ENCODE results near the gene SCYGR5.
"Not testable (repeated sequence)": the region's sequence is repeated elsewhere in the genome, so short reads cannot be mapped to it uniquely, and the experiment has no call there.

Gene SCYGR5

DNA sequence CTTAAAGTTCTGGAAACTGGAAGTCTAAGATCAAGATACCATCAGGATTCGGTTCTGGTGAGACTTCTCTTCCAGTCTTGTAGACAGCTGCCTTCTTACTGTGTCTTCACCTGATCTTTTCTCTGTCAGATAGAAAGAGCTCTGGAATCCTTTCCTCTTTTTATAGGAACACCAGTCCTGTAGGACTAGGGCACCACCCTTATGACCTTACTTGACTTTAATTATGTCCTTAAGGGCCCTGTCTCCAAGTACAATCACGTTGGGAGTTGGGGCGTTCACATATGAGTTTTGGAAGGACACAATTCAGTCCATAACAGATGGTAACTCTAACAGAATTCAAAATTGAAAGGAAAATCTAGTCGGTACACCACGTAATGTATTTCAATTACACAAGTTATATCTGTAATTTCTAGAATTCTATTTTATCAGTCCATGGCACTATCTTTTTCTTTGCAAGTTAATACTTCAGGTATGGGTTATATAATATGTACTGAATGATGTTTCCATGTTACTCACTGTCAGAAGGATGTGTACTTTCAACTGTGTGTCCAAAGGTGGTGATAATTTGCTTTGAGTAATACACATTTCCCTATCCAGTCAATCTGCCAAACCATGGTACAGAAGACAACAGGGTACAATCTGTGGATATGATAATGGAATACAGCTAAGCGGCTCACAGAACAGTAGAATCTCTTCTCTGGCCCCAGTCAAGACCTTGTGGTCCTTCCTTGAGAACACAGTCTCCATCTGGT, 1.2 kb upstream of the SCYGR5 start:
- in situ Hi-C loops (cut with MboI; ENCODE audit: low pct_unique_long_range_greater_than_20kb, low sequenced_read_pairs), result no loop called here
- DNase-seq, result no peak

DNA sequence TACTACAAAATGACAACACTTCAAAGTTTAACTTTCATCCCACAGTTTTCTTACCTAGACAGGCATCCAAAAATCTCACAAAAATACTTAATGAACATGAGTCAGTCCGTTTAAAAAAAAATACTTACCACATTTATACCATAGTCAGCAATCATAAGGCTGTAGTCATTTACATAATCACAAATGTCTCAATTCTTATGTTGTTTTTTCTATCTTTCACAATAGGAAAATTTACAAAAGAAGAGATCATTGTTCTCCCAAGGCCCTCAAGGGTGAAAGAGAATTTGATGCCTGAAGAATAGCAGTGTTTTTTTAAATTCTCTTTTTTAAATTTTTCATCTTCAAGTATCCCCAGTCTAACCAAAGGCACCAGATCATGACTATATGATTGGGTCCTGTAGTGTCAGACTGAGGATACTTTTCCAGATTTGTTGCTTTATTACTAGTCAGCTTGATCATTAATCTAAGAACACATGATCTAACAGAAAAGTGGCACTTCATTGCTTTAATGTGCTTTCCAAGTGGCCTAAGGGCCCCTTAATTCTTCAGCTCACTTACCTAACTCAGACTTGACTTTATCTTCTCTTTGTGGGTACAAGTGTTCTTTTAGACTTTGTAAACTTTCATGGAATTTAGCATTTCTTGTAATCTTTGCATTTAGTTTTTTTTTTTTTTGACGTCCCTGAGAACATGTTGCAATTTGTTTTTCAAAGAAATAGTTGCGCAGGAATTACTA, 4.7 kb downstream of the SCYGR5 start:
- in situ Hi-C loops (cut with MboI; ENCODE audit: low pct_unique_long_range_greater_than_20kb, low sequenced_read_pairs), result no loop called here
- no peak for DNase-seq

DNA sequence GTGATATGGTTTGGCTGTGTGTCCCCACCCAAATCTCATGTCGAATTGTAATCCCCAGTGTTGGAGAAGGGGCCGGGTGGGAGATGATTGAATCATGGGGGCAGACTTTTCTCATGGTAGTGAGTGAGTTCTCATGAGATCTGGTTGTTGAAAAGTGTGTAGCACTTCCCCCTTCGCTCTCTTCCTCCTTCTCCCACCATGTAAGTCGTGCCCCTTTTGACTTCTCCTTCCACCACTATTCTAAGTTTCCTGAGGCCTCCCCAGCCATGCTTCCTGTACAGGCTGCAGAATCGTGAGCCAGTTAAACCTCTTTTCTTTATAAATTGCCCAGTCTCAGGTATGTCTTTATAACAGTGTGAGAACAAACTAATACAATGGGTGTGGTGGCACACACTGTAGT, 7.0 kb downstream of the SCYGR5 start:
- in situ Hi-C loops (cut with MboI; ENCODE audit: low pct_unique_long_range_greater_than_20kb, low sequenced_read_pairs), result not testable (repeated sequence)
- DNase-seq, result peak; percentile 18

DNA sequence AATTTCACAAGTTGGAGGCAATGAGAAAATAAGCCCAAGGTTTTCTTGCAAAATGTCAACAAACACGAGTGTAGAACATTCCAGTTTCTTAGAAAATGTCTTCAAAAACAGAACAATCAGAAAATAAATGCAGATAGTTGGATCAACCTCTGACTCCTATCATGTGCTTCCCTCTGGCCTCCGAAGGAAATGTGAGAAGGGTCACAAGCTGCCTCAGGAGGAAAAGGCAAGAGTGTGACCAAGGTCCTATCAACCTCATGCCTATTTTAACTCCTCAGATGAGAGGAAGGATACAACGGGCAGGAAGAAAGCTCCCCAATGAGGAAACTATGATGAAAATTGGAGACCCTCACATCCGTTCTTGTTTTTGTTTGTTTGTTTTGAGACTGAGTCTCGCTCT, 7.9 kb downstream of the SCYGR5 start:
- DNase-seq, result no peak
- in situ Hi-C loops (cut with MboI; ENCODE audit: low pct_unique_long_range_greater_than_20kb, low sequenced_read_pairs), result no loop called here

DNA sequence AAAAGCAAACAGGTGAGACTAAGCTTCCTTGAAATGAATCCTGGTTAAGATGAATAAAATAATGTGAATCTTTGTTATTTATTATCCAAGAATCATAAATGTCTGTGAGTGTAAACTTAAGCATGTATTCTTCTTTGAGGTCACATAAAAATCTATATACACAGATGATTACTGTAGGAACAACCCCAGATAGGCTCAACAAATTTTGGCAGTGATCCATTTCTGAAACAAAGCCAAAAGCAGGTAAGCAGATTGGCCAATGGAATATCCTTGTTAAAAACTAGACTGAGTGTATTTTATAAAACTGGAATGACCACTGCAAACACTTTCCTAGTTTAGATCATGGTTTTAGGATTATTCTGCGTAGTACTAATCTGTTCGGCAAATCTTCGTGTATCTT, 11.3 kb downstream of the SCYGR5 start:
- in situ Hi-C loops (cut with MboI; ENCODE audit: low pct_unique_long_range_greater_than_20kb, low sequenced_read_pairs), result no loop called here

DNA sequence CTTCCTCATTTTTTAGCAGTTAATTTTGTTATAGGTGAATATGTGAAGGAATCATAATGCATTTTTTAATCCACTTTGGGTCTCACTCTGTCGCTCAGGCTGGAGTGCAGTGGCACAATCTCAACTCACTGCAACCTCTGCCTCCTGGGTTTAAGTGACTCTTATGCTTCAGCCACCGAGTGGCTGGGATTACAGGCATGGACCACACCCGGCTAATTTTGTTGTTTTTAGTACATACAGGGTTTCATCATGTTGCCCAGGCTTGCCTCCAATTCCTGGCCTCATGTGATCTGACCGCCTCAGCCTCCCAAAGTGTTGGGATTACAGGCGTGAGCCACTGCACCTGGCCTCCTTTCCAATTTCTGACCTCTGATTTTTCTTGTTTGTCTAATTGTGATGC, 17.7 kb downstream of the SCYGR5 start:
- in situ Hi-C loops (cut with MboI; ENCODE audit: low pct_unique_long_range_greater_than_20kb, low sequenced_read_pairs), result no loop called here

More for the DNA sequence above, 11.3 kb downstream of the SCYGR5 start:
- DNase-seq, result no peak

DNA sequence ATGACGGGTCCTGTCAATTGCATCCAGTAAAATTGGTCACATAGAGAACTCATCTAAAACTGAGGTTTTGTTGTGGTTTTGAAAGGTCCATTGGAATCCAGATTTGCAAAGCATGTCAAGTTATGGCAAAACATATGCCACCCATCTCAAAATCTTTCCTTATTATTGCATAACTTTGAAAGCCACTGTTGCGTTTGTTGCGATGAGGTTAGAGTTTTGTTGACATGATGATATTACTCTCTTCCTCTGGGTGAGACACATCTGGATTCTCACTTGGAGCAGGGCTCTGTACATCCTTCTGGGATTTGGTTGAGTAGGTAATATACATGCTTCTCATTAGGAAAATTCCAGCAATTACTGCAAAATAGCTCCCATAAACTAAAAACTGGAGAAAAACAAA, 20.6 kb downstream of the SCYGR5 start:
- in situ Hi-C loops (cut with MboI; ENCODE audit: low pct_unique_long_range_greater_than_20kb, low sequenced_read_pairs), result no loop called here

More for the DNA sequence above, 17.7 kb downstream of the SCYGR5 start:
- DNase-seq, result no peak

DNA sequence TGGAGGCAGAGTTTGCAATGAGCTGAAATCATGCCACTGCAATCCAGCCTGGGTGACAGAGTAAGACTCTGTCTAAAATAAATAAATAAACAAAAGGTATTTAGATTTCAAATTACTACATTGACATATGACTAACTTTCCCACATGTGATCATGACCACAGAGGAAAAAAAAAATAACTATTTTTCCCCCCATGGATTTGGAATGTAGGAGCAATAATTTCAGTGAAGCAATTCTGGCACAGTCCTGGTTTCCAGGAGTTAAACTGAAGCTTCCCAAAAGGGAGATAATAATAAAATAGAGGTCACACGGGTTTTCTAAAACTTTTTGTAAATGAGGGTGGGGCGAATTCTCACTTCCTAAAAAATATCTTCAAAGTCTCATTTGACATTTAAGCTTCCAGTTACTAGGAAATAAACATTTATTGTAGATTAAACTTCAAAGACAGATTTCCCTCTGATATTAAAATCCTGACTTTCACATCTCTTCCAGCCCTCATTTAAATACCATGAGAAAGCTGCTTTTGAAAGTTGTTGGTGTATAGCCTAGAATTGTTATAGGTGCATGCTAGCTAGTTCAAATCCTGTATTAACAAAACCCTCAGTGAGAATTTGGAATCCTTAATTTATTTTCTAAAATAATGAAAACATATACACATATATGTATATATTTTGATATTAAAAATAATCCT, 30.5 kb downstream of the SCYGR5 start:
- DNase-seq, result no peak
- in situ Hi-C loops (cut with MboI; ENCODE audit: low pct_unique_long_range_greater_than_20kb, low sequenced_read_pairs), result no loop called here

More for the DNA sequence above, 20.6 kb downstream of the SCYGR5 start:
- no peak for DNase-seq

DNA sequence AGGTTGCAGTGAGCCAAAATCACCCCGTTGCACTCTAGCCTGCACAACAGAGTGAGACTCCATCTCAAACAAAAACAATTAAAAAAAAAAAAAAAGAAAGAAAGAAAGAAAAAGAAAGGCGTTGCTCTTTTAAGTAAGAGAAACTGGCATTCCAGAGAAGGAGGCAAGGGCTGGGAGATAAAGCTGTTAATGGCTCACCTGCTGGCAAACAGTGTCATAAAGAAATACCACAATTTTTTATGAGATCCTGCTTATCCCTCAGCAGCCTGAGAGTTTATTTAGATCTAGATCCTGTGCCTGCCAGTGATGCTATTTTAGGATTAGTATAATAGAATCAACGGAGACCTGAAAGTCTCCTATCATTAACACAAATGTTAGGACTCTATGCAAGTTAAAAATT, 35.0 kb downstream of the SCYGR5 start:
- no peak for DNase-seq
- in situ Hi-C loops (cut with MboI; ENCODE audit: low pct_unique_long_range_greater_than_20kb, low sequenced_read_pairs), result no loop called here

DNA sequence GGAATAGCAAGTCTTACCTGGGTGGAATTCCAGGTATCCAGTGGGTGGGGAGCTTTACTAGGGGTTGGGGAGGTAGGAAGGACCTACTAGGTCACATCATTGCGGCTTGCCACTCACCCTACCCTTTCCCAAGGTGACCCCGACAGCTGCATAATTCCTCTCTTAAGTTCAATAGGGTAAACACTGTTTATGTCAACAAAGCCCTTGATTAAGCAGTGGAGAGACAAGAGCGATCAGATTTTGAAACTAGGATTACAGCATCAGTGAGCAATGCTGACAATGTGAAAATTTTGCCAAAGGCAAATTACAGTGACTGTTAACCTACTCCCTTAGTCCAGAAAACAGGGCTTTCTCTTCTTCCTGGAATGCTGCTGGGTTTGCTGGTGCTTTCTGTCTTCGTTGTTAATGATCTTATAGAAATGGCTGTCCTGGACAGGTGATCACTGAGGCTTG, 36.7 kb downstream of the SCYGR5 start:
- in situ Hi-C loops (cut with MboI; ENCODE audit: low pct_unique_long_range_greater_than_20kb, low sequenced_read_pairs), result no loop called here
- DNase-seq, result no peak

DNA sequence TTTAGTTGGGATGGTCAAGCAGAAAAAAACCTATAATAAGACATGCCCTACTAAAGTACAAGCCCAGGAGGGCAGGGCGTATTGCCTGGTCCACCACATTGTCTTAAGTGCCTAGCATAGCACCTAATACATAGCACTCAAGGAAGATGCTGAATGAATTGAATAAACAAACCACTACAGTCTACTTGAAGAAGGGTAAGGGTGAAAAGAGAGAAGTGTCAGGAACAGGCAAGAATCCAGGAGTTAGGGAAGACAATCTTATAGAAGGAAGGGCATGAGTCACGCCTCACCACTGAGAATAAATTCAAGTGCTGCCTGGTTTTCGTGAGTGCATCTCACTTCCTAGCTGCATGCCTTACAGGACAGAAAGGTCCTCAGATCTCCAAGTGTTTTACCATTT, 37.4 kb downstream of the SCYGR5 start:
- in situ Hi-C loops (cut with MboI; ENCODE audit: low pct_unique_long_range_greater_than_20kb, low sequenced_read_pairs), result no loop called here
- no peak for DNase-seq

DNA sequence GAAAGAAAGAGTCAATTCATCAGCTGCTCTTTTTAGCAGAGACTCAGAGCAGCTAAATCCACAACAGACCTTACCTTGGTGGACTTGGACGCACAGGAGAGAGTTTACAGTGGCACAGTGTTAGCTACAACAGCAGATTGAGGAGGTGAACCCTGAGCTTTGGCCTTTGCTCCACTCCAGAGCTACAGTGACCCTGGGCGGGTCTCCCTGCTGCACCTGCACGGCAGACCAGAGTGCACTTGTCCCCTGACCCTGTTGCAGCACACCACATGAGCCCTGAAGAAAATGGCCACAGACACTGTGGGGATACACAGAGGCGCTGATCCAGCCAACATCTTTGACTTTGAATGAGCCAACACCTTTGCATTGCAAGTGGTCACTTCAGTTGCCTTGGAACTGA, 40.3 kb downstream of the SCYGR5 start:
- in situ Hi-C loops (cut with MboI; ENCODE audit: low pct_unique_long_range_greater_than_20kb, low sequenced_read_pairs), result no loop called here
- DNase-seq, result no peak

DNA sequence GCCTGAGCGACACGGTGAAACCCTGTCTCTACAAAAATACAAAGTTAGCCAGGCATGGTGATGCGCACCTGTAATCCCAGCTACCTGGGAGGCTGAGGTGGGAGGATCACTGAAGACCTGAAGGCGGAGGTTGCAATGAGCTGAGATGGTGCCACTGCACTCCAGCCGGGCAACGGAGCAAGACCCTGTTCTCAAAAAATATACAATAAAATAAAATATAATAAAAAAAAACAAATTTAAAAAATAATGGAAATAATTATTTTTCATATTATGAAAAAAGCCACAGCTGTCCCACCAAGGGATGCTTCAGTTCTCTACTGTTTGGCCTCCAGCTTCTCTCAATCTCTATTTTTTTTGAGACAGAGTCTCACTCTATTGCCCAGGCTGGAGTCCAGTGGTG, 40.8 kb downstream of the SCYGR5 start:
- in situ Hi-C loops (cut with MboI; ENCODE audit: low pct_unique_long_range_greater_than_20kb, low sequenced_read_pairs), result no loop called here
- no peak for DNase-seq

DNA sequence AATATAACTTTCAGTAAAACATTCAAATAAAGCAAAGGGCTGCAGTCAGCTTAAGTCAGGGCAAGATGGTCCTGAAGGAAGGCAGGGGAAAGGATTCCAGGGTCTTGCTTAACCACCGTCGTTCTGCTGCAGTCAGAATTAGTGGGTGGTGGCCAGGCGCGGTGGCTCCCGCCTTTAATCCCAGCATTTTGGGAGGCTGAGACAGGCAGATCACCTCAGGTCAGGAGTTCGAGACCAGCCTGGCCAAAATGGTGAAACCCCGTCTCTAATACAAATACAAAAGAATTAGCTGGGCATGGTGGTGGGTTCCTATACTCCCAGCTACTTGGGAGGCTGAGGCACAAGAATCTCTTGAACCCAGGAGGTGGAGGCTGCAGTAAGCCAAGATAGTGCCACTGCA, 44.4 kb downstream of the SCYGR5 start:
- DNase-seq, result no peak
- in situ Hi-C loops (cut with MboI; ENCODE audit: low pct_unique_long_range_greater_than_20kb, low sequenced_read_pairs), result no loop called here

DNA sequence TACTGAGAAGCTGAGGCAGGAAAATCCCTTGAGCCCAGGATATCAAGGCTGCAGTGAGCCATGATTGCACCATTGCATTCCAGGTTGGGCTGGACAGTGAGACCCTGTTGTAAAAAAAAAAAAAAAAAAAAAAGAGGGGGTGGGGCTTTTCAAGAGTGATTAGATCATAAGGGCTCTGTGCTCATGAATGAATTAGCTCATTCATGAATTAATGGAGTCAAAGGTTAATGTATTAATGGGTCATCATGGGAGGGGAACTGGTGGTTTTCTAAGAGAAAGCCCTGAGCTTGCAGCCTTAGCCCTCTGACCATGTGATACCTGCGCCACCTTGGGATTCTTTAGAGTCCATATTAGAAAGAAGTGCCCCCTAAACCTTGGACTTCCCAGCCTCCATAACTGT, 46.7 kb downstream of the SCYGR5 start:
- no peak for DNase-seq
- in situ Hi-C loops (cut with MboI; ENCODE audit: low pct_unique_long_range_greater_than_20kb, low sequenced_read_pairs), result no loop called here

DNA sequence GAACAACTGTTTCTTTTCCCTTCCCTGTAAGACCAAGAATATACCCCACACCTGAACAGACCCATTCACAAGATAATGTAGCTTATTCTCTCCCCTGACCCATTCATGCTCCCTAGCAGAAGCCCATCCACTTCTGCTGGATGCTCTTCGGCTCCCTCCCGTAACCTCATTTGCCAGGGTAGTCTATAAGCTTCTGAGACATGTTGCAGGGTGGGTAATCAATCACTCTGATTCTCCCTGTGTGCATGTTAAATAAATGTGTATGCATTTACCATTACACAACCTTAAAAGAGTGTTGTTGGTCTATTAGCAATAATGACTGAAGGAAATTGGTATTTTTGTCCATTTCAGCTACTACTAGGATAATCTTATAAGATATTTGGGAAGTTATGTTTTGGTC, 49.9 kb downstream of the SCYGR5 start:
- DNase-seq, result no peak
- in situ Hi-C loops (cut with MboI; ENCODE audit: low pct_unique_long_range_greater_than_20kb, low sequenced_read_pairs), result no loop called here
